Measurements from ENCODE around the gene NR2F1.

DNA sequence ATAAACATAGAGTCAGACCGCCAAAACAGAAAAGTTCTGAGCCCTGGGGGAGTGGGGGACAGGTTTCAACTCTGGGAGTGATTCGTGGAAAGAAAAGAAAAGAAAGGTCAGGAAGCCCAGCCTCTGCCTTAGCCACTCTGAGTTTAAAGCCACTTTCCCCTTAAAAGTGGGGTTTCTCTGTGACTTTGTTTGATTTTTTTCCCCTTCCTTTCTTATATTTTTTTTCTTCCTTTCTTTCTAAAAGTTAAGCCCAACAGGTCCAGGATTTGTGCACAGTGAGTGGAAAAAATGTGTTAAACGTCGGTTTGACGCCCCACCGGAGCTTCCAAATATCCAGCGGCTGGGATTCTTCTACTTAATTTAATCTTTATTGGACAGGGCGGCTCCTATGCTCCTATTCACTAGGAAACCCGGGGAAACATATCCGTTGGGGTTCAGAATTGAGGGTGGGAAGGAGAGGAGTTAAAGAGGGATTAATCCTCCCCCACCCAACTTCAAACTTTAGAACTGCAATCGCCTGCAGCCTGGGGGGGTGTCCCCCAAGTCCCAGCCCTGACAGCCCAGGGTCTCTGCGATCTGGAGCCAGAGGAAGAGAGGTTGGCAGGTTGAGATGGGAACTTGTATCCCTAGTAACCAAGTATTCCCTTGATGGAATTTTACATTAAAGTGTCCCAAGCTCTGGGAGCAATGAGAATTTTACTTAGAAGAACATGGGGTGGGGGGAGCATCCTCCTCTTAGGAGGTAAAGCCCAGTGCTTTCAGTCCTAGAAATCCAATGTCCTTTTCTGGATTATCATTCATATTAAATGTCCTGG lies 8.3 kb upstream of the NR2F1 start:
- TF ChIP-seq, protein P1, sequence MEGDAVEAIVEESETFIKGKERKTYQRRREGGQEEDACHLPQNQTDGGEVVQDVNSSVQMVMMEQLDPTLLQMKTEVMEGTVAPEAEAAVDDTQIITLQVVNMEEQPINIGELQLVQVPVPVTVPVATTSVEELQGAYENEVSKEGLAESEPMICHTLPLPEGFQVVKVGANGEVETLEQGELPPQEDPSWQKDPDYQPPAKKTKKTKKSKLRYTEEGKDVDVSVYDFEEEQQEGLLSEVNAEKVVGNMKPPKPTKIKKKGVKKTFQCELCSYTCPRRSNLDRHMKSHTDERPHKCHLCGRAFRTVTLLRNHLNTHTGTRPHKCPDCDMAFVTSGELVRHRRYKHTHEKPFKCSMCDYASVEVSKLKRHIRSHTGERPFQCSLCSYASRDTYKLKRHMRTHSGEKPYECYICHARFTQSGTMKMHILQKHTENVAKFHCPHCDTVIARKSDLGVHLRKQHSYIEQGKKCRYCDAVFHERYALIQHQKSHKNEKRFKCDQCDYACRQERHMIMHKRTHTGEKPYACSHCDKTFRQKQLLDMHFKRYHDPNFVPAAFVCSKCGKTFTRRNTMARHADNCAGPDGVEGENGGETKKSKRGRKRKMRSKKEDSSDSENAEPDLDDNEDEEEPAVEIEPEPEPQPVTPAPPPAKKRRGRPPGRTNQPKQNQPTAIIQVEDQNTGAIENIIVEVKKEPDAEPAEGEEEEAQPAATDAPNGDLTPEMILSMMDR (IDR thresholded peaks at IDR 0.05; ENCODE audit: low read length): no peak
- TF ChIP-seq EZH2 (optimal IDR thresholded peaks at IDR 0.05; ENCODE audit: low read depth, low read length) (no peak), EZH2phosphoT487 (IDR thresholded peaks at IDR 0.05; ENCODE audit: low read length) (no peak)

Data from MM.1S (cell line).